Middle frontal gyrus (tissue), 1 donor: ENCODE measurements around the gene GAS6.

Experiments used
- DNase-seq: peaks from one replicate; pipeline ENCODE4 v3.0.0-alpha.2; 2015; ENCODE audit warnings: low spot score; ENCODE audit errors: extremely low spot score

The GAS6 gene

DNA sequence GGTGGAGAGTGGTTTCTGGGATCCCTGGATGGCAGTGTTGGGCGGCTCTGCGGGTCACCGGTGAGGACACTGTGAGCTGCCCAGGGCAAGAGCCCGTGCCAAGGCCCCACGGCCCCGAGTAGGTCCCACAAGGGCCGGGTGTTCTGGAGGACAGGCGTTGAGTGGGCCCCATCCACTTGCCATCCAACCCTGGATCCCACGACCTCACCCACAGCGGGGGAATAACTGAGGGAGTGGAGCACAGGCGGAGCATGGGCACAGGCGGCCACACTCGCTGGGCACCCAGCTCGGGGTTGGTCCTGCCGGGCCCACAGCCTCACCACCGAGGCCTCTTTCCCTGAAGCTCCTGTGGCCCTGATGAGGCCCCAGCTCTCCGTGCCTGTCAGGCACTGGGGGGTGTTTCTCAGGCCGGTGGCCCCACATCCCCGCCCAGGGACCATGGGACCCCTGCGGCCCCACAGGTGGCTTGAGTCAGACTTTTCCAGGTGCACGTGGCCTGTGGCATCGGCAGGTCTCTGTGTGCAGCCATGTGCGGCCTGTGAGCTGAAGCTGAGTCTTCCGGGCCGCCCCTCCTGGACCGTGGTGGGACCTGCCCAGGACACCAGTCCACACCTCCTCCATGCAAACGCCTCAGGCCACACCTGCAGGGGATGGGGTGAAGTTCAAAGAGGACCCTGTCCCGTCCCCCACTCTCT is 88.3 kb downstream of the GAS6 start:
- DNase-seq: no peak

DNA sequence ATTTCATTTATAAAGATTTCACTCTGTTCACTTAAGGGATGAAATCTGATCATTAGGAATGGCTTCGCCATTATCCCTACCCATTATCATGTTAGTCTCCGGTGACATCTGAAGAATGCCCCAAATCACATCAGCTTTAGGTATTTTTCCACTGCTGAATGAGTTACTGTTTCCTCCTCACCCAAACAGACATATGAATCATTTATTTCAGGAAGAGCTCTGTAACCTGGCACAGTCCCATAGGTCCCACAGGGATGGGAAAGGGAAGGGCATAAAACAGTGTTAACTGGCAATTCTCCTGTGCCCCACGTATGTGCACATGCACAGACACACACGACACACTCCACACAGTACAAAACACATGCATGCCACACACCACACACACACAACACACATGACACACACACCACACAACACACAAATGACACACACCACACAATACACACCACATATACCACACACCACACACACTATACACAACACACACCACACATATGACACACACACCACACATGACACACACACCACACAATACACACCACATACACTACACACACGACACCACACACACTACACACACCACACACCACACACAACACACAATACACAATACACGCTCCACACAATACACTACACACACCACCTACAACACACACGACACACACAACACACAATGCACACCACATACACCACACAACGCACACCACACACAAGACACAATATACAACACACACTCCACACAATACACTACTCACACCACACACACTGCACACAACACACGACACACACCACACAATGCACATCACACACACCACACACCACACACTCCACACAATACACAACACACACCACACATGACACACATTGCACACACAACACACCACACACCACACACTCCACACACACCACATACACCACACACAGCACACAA is 89.4 kb downstream of the GAS6 start:
- DNase-seq: no peak

DNA sequence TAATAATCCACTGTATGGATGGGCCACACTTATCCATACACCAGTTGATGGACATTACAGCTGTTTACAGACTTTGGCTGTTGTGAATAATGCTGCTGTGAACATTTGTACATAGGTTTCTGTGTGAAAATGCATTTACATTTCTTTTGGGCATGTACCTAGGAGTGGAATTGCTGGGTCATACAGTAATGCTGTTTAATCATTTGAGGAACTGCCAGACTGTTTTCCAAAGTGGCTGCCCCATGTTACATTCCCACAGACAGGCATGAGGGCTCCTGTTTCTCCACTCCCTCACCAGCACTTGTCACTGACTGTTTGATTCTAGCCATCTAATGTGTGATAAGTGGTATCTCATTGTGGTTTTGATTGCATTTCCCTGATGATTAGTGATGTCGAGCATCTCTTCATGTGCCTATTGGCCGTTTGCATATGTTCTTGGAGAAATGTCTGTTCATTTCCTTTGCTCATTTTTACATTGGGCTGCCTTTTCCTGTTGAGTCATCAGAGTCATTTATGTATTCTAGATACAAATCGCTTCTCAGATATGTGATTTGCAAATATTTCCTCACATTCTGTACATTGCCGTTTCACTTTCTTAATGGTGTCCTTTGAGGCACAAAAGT is 92.1 kb downstream of the GAS6 start:
- DNase-seq: no peak

DNA sequence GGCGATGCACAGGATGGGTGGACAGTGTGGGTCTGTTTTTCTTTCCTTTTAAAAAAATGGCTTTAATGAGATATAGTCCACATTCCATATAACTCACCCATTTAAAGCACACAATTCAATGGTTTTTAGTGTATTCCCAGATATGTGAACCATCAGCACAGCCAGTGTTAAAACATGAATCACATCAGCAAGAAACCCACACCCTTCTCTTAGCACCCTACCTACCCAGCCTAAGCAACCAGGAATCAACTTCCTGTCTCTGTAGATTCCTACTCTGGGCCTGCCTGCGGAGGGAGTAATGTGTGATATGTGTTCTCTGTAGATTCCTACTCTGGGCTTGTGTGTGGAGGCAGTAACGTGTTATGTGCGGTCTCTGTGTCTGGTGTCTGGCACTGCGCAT is 92.9 kb downstream of the GAS6 start:
- no peak for DNase-seq
